IMR-90 (cell line): ENCODE results near the gene CCDC150.

Source experiments
- CTCF ChIP-seq: conservative IDR thresholded peaks from 2 replicates; pipeline ENCODE4 v1.5.1; 2012; ENCODE audit warnings: mild to moderate bottlenecking, low read depth, low read length, improper control_type of control experiment
- ELK1 ChIP-seq: fragments of 150-350 bp; IDR thresholded peaks from 2 replicates; pipeline ENCODE4 v1.6.1; 2016; ENCODE audit warnings: low read depth, mild to moderate bottlenecking, low read length, moderate library complexity, borderline replicate concordance
- FOS ChIP-seq: fragments of 150-350 bp; IDR thresholded peaks from 2 replicates; pipeline ENCODE4 v1.6.1; 2016; ENCODE audit warnings: low read depth, low read length
- POLR2A ChIP-seq: IDR thresholded peaks from 2 replicates; pipeline ENCODE4 v1.6.1; 2012; ENCODE audit warnings: mild to moderate bottlenecking, low read depth, low read length
- RAD21 ChIP-seq: IDR thresholded peaks from 2 replicates; pipeline ENCODE4 v1.6.1; 2012; ENCODE audit warnings: low read length, improper control_type of control experiment
- USF2 ChIP-seq: fragments of 150-350 bp; IDR thresholded peaks from 2 replicates; pipeline ENCODE4 v1.6.1; 2017; ENCODE audit warnings: mild to moderate bottlenecking, antibody characterized with exemption, low read length, low read depth

- no peak for TF ChIP-seq POLR2A
- no peak for TF ChIP-seq CTCF
- no peak for TF ChIP-seq FOS
- TF ChIP-seq ELK1, result no peak
- TF ChIP-seq RAD21, result no peak
- TF ChIP-seq USF2, result no peak
Measured at GRCh38 chr2:196655761-196656160, 16.2 kb downstream of the CCDC150 start.
